ENCODE measurements around the gene SLC43A2.

Gene SLC43A2

DNA sequence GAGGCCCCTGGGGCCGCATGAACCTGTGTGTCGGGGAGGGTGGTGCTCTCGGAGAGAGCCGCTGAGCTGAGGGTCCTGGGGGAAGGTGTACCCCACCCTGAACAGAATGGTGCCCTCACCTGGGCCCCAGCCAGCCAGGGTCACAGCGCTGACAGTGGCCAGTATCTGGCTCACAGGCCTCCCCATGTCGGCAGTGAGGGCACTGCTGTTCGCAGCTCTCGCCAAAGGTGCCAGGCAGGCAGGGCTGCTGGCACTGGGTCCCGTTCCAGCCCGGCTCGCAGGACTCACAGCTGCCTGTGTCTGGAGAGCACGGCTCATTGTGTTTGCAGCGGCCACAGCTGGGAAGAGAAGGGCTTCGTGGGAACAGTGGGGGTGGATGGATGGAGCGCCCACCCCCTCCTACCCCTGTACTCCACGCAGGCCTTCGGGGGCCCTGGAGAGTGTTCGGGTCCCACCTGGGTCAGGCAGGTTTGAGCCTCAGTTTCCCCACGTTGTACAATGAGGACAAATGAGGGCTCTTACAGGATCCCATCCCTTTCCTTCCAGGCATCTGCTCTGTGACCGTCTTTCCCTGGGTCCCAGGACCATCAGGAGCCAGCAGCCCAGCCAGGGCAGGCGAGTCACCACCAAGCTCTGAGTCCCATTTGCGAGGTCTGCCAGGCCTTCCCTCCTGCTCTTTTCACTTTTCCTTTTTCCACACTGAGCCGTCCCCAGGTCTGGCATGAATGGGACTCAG lies 11.9 kb upstream of the SLC43A2 start:
- DNase-seq (ENCODE audit: low read depth), result no peak
- TF ChIP-seq, protein P1, sequence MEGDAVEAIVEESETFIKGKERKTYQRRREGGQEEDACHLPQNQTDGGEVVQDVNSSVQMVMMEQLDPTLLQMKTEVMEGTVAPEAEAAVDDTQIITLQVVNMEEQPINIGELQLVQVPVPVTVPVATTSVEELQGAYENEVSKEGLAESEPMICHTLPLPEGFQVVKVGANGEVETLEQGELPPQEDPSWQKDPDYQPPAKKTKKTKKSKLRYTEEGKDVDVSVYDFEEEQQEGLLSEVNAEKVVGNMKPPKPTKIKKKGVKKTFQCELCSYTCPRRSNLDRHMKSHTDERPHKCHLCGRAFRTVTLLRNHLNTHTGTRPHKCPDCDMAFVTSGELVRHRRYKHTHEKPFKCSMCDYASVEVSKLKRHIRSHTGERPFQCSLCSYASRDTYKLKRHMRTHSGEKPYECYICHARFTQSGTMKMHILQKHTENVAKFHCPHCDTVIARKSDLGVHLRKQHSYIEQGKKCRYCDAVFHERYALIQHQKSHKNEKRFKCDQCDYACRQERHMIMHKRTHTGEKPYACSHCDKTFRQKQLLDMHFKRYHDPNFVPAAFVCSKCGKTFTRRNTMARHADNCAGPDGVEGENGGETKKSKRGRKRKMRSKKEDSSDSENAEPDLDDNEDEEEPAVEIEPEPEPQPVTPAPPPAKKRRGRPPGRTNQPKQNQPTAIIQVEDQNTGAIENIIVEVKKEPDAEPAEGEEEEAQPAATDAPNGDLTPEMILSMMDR (IDR thresholded peaks at IDR 0.05; ENCODE audit: low read depth, low read length, missing control alignments), result no peak
- H3K4me3 ChIP-seq (ENCODE audit: low read depth, low read length), result no peak overlapping the region

DNA sequence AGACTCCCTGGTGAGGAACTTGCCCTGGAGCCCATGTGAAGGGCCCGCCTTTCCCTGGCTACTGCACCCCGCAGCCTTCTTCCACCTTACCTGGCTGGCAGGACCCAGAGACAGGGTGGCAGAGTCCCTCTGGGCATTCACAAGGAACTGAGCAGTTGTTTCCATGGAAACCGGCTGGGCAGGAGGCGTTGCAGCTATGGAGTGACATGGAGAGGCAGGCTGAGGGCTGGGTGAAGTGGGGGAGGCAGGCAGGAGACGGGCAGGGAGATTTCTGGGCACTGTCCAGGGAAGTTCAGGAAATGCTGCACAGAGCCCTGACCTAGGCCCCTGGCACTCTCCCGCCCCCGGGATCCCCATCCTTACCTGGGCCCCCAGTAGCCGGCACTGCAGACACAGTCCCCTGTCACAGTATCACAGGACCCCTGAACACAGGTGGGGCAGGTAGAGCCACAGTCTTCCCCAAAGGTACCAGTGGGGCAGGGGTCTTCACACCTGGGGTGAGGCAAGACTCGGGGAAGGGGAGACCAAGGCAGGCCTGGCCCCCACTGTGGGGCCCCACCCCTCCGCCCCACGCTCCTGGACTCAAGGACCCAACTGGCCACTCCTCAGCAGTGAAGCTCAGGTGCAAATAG lies 11.0 kb upstream of the SLC43A2 start:
- no peak overlapping the region for H3K4me3 ChIP-seq (ENCODE audit: low read depth, low read length)
- DNase-seq (ENCODE audit: low read depth), result no peak
- TF ChIP-seq, protein P1 (IDR thresholded peaks at IDR 0.05; ENCODE audit: low read depth, low read length, missing control alignments), result no peak

DNA sequence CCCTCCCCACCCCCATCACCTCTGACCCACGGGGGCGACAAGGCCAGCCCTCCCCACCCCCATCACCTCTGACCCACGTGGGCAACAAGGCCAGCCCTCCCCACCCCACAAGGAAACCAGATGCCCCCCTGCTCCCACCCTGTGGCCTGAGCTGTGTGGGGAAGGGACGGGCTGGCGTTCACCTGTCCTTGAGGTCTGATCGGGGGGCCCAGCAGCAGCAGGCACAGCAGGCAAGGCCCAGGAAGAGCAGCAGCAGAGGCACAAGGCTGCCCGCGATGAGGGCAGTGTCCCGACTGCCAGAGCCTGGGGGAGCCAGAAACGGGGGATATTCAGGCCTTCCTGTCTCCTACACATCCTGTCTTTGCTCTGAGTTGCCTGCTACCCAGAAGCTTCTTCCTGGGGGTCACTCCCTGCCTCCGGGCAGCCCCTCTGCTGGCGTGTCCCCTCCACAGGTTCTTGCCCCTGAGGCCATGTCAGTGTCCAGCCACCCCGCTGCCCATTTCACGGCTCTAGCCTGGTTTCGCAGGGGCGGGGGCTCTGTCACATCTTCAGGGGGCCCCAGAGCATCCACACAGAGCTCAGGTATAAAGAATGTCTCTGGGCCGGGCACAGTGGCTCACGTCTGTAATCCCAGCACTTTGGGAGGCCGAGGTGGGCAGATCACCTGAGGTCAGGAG lies 10.1 kb upstream of the SLC43A2 start:
- no peak for DNase-seq (ENCODE audit: low read depth)

DNA sequence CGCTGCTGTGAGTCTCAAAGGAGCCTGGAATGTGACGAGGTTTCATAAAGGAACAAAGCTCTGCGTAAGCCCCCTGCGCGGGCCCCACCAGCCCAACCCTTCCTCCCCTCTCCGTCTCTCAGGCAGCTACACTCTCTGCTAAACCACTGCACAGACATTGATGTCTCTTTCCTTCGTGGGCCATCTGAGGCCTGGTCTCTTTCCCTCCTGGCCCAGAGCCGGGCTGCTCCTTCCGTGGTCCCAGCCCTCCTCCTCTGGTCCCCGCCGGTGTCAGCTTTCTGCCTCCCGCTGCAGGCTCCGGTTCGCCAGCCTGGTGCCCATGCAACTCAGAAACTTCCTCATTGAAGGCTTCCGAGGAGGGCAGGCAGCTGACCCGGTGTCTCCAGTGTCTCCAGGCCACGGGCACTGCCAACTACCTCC lies 9.5 kb upstream of the SLC43A2 start:
- no peak for DNase-seq (ENCODE audit: low read depth)
- TF ChIP-seq, protein P1 (IDR thresholded peaks at IDR 0.05; ENCODE audit: low read depth, low read length, missing control alignments), result no peak

More for the DNA sequence above, 10.1 kb upstream of the SLC43A2 start:
- TF ChIP-seq, protein P1 (IDR thresholded peaks at IDR 0.05; ENCODE audit: low read depth, low read length, missing control alignments), result no peak
- no peak overlapping the region for H3K4me3 ChIP-seq (ENCODE audit: low read depth, low read length)

DNA sequence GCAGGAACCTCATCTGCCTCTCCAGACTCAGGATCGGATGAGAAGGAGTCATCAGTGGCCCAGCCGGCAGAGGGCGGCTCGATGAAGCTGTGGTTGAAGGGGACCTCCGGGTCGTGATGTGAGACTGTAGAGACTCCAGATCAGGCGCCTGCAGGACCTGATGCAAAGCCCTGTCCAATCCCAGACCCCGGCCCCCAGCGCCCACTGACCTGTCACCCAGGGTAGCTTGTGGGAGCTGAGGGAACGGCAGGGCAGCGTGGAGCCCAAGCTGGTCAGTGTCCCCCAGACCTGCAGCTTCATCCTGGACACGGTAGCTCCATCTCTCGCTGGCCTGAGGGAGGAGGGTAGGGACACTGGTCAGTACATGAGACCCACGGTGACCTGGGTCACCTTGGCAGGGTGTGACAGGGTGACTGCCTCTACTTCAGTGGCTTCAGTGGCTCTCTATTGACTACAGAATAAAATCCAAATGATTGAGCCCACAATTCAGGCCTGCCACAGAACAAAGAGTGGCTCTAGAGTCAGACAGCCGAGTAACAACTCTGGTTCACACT lies 8.2 kb upstream of the SLC43A2 start:
- TF ChIP-seq, protein P1 (IDR thresholded peaks at IDR 0.05; ENCODE audit: low read depth, low read length, missing control alignments), result no peak
- no peak overlapping the region for H3K4me3 ChIP-seq (ENCODE audit: low read depth, low read length)
- DNase-seq (ENCODE audit: low read depth), result no peak

More for the DNA sequence above, 9.5 kb upstream of the SLC43A2 start:
- no peak overlapping the region for H3K4me3 ChIP-seq (ENCODE audit: low read depth, low read length)

DNA sequence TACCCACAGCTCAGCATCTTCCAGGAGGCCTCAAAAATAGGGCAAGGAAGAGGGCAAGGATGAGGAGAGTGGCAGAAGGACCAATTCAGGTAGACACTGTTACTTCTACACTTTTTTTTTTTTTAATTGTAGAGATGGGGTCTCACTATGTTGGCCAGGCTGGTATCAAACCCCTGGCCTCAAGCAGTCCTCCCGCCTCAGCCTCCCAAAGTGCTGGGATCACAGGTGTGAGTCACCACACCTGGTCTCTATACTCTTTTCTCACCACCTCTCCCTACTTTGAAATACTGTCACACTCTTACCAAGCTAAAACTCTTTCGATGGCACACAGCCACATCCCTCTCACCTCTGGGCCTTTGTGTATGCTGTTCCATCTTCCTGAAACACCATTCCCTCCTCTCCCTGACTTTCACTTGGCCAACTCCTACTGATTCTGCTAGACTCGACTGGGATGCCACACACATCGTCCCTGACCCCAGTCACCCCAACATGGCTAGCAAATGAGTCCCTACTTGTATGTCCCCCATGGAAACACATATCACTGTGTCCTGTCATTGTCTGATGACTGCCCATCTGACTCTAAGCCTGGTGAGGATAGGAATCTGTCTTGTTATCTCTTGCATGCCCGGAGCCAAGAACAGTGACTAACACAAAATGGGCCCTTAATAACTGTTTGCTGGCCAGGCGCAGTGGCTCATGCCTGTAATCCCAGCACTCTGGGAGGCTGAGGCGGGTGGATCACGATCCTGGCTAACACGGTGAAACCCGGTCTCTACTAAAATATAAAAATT lies 7.2 kb upstream of the SLC43A2 start:
- no peak for DNase-seq (ENCODE audit: low read depth)
- TF ChIP-seq, protein P1 (IDR thresholded peaks at IDR 0.05; ENCODE audit: low read depth, low read length, missing control alignments), result no peak
- H3K4me3 ChIP-seq (ENCODE audit: low read depth, low read length), result no peak overlapping the region
